Measurements from ENCODE around the gene RNF213.

The RNF213 gene

DNA sequence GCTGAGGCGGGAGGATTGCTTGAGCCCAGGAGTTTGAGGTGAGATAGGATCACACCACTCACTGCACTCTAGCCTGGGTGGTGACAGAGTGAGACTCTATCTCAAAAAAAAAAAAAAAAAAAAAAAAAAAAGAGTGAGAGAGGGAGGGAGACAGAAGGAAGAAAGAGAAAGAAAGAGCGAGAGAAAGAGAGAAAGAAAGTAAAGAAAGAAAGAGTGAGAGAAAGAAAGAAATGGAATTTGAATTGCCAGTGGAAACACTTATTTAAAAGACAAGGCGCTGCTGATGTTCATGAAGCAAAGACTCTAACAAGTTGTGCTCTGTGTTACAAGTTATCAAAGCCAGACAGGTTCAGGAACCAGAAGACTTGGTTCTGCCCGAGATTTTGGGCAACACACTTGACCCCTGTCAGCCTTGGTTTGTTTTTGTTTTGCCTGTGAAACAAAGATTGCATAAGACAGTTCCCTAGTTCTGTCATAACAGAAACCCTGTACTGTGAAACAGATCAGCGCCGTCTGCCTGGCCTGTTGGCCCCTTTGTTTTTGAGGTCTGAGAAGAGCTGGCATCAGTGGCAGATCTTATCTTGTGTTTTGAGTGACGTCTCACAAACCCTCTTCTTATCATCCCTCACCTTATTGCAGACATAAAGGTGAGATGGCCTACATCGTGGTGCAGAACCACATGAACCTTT lies 98.9 kb downstream of the RNF213 start:
- peak; percentile 6 for DNase-seq (ENCODE audit: low read depth)
- H3K4me3 ChIP-seq (ENCODE audit: control insufficient read depth, low read depth, low read length), result no peak overlapping the region
- TF ChIP-seq, protein P1, sequence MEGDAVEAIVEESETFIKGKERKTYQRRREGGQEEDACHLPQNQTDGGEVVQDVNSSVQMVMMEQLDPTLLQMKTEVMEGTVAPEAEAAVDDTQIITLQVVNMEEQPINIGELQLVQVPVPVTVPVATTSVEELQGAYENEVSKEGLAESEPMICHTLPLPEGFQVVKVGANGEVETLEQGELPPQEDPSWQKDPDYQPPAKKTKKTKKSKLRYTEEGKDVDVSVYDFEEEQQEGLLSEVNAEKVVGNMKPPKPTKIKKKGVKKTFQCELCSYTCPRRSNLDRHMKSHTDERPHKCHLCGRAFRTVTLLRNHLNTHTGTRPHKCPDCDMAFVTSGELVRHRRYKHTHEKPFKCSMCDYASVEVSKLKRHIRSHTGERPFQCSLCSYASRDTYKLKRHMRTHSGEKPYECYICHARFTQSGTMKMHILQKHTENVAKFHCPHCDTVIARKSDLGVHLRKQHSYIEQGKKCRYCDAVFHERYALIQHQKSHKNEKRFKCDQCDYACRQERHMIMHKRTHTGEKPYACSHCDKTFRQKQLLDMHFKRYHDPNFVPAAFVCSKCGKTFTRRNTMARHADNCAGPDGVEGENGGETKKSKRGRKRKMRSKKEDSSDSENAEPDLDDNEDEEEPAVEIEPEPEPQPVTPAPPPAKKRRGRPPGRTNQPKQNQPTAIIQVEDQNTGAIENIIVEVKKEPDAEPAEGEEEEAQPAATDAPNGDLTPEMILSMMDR (conservative IDR thresholded peaks at IDR 0.05; ENCODE audit: control insufficient read depth, insufficient read depth, low read depth, low read length), result no peak

DNA sequence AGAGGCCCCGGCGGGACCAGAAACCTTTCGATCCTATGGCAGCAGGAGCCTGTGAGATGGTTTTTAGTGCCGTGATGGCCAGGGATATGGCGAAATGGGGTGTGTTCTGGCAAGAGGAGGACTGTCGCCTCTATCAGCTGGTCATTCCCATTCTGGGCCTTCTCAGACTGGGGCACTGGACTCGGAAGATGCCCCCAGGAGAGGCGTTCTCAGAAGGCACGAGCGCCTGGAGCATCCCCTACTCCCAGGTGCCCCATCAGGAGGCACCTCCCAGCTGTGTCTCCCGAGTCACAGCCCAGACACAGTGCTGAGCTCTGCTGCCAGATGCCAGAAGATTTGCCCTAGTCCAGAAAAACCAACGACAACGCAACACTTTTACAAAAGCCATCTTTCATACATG lies 99.7 kb downstream of the RNF213 start:
- H3K4me3 ChIP-seq (ENCODE audit: control insufficient read depth, low read depth, low read length), result no peak overlapping the region
- DNase-seq (ENCODE audit: low read depth), result no peak
- TF ChIP-seq, protein P1 (conservative IDR thresholded peaks at IDR 0.05; ENCODE audit: control insufficient read depth, insufficient read depth, low read depth, low read length), result no peak

DNA sequence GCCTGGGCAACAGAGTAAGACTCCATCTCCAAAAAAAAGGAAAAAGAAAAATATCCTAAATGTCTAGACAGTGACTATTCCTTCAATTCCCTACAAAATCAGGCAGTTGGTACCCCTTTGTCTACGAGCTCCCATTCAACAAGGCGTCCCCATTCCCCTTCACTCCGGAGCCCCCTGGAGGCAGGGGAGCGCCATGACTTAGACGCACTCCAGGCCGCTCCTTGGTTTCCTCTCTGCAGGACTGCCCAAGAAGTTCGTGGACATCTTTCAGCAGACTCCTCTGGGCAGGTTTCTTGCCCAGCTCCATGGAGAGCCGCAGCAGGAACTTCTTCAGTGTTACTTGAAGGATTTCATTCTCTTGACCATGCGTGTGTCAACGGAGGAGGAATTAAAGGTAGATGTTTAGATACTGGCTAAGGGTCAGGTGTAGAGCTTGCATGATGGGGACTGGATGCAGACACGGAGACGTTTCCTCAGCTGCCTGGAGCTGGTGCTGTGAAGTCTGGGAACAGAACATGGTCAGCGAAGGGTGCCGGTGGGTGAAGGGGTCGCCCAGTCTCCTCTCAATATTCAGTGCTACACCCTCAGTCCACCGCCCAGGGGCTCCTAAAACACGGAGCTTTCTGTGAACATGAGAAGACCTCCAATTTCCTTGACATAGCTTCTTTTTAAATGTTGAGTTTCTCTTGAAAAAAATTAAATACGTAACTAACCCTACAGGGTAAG lies 101.0 kb downstream of the RNF213 start:
- no peak overlapping the region for H3K4me3 ChIP-seq (ENCODE audit: control insufficient read depth, low read depth, low read length)
- TF ChIP-seq, protein P1 (conservative IDR thresholded peaks at IDR 0.05; ENCODE audit: control insufficient read depth, insufficient read depth, low read depth, low read length), result peak; percentile 43
- peak; percentile 23 for DNase-seq (ENCODE audit: low read depth)

DNA sequence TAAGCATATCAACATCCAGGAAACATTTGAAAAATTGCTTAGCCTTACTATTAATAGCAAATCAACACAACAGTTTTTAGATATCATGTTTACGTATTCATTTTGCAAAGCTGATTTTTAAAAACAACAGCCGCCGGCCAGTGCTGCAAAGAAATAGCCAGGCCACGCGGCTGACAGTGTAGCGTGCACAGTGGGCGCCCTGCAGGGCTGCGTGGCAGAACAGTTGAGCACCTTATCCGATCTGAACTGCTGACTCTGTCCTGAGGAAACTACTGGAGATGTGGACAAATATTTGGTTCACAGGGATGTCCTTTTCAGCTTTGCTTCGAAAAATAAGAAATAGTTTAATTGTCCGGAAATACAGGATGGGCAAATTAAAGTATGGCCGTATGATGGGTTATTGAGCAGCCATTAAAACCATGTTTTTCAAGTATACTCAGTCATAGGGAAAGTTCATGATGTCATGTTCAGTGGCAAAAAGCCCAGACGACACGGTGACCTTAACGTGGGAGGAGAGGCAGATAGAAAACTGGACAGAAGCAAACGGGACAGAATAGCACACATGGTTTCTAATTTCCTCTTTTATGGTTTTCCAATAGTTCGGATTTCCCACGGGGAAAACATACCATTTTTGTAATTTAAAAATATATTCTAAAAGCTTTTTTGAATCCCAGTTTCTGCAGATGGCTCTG lies 101.9 kb downstream of the RNF213 start:
- TF ChIP-seq, protein P1 (conservative IDR thresholded peaks at IDR 0.05; ENCODE audit: control insufficient read depth, insufficient read depth, low read depth, low read length), result no peak
- DNase-seq (ENCODE audit: low read depth), result peak; percentile 90

DNA sequence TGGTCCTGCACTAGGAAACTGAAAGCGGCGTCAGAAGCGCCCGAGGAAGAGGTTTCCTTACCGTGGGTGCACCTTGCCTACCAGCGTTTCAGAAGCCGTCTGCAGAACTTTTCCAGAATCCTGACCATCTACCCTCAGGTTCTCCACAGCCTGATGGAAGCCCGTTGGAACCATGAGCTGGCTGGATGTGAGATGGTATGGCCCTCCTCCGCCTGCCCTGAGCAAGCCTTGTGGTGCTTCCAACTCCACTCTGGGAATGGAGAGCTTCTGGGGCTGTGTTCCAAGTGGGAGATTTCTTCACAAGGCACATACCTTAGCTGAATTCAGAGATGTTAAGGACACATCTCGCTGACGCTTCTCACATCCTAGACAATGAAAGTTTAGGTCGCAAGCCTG lies 102.5 kb downstream of the RNF213 start:
- peak; percentile 47 for DNase-seq (ENCODE audit: low read depth)
- TF ChIP-seq, protein P1 (conservative IDR thresholded peaks at IDR 0.05; ENCODE audit: control insufficient read depth, insufficient read depth, low read depth, low read length), result no peak
- no peak overlapping the region for H3K4me3 ChIP-seq (ENCODE audit: control insufficient read depth, low read depth, low read length)

More for the DNA sequence above, 101.9 kb downstream of the RNF213 start:
- no peak overlapping the region for H3K4me3 ChIP-seq (ENCODE audit: control insufficient read depth, low read depth, low read length)

DNA sequence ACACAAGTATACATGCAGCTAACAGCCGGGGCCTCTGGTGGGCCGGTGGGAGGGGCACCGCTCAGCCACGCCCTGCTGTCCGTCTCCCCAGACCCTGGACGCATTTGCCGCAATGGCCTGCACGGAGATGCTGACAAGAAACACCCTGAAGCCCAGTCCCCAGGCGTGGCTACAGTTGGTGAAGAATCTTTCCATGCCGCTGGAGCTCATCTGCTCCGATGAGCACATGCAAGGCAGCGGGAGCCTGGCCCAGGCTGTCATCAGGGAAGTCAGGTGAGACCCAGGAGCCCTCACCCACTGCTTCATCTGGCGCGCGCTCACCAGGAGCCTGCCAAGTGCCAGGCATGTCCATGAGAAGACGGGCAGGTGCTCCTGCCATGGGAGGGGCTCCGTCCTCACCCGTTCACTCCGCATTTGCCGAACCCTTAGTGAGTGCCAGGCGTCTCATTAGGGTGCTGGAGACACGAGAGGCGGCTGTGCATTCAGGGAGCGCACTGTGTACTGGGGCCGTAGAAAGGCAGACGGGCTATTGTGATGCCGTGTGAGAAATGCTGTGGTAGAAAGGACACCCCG lies 103.0 kb downstream of the RNF213 start:
- TF ChIP-seq, protein P1 (conservative IDR thresholded peaks at IDR 0.05; ENCODE audit: control insufficient read depth, insufficient read depth, low read depth, low read length), result no peak
- H3K4me3 ChIP-seq (ENCODE audit: control insufficient read depth, low read depth, low read length), result no peak overlapping the region
- DNase-seq (ENCODE audit: low read depth), result no peak
